Type B pancreatic cell (in vitro differentiated cells): ENCODE results near the gene SPARCL1. TPM values are rescaled to one million over a fixed set of nuclear protein-coding genes. Genes with fewer than 3 reads are reported as not detected.
"Not testable (repeated sequence)": the region's sequence is repeated elsewhere in the genome, so short reads cannot be mapped to it uniquely, and the experiment has no call there.

Source experiments
- DNase-seq: peaks from one replicate; pipeline ENCODE4 v3.0.0; 2021; ENCODE audit warnings: mixed read lengths; ENCODE audit not compliant: unreplicated experiment; ENCODE audit errors: extremely low spot score
- H3K27ac Mint-ChIP-seq: 2 replicates; pipeline ENCODE4 v1.8.0; 2021; ENCODE audit warnings: mild to moderate bottlenecking, mixed read lengths
- H3K27me3 Mint-ChIP-seq: 2 replicates; pipeline ENCODE4 v1.8.0; 2021; ENCODE audit warnings: mixed read lengths
- H3K36me3 Mint-ChIP-seq: 2 replicates; pipeline ENCODE4 v1.8.0; 2021; ENCODE audit warnings: mixed read lengths
- H3K4me1 Mint-ChIP-seq: one replicate; pipeline ENCODE4 v1.8.0; 2021; ENCODE audit warnings: mixed read lengths; ENCODE audit not compliant: unreplicated experiment
- H3K4me3 Mint-ChIP-seq: 2 replicates; pipeline ENCODE4 v1.8.0; 2021; ENCODE audit warnings: mild to moderate bottlenecking, mixed read lengths
- H3K9me3 Mint-ChIP-seq: 2 replicates; pipeline ENCODE4 v1.8.0; 2021; ENCODE audit warnings: mixed read lengths
- total RNA-seq: library from RNA; stranded (reverse); gene quantifications from 2 replicates; pipeline ENCODE4 v1.2.1, GENCODE V29; 2021; ENCODE audit warnings: low replicate concordance
- TF ChIP-seq, protein P1 (sequence below): fragments of 200-600 bp; sonication (generic); conservative IDR thresholded peaks from 2 replicates; pipeline ENCODE4 v1.5.0; 2021; ENCODE audit warnings: antibody characterized with exemption, mild to moderate bottlenecking

Gene SPARCL1
- total RNA-seq, 1 donor from 2014 or later: 11.2 TPM

DNA sequence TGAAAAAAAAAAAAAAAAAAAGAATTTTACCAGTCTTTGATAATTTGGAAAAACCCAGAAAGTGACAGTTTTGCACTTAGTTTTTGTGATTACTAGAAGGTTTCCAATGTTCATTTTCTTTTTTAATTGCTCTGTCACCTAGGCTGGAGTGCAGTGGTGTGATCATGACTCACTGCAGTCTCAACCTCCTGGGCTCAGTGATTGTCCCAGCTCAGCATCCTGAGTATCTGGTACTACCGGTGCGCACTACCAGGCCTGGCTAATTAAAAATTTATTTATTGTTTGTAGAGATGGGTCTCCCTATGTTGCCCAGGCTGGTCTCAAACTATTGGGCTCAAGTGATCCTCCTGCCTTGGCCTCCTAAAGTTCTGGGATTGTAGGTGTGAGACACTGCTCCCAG, 103.5 kb downstream of the SPARCL1 start:
- TF ChIP-seq, protein P1, sequence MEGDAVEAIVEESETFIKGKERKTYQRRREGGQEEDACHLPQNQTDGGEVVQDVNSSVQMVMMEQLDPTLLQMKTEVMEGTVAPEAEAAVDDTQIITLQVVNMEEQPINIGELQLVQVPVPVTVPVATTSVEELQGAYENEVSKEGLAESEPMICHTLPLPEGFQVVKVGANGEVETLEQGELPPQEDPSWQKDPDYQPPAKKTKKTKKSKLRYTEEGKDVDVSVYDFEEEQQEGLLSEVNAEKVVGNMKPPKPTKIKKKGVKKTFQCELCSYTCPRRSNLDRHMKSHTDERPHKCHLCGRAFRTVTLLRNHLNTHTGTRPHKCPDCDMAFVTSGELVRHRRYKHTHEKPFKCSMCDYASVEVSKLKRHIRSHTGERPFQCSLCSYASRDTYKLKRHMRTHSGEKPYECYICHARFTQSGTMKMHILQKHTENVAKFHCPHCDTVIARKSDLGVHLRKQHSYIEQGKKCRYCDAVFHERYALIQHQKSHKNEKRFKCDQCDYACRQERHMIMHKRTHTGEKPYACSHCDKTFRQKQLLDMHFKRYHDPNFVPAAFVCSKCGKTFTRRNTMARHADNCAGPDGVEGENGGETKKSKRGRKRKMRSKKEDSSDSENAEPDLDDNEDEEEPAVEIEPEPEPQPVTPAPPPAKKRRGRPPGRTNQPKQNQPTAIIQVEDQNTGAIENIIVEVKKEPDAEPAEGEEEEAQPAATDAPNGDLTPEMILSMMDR: no peak
- no peak overlapping the region for H3K4me3 Mint-ChIP-seq
- no peaks in the 10 kb centered on the region for H3K9me3 Mint-ChIP-seq
- H3K27ac Mint-ChIP-seq: no peak overlapping the region
- H3K4me1 Mint-ChIP-seq: peaks cover 20% of the 10 kb centered on the region
- DNase-seq: no peak
- H3K36me3 Mint-ChIP-seq: peaks cover 10% of the 10 kb centered on the region
- no peaks in the 10 kb centered on the region for H3K27me3 Mint-ChIP-seq

DNA sequence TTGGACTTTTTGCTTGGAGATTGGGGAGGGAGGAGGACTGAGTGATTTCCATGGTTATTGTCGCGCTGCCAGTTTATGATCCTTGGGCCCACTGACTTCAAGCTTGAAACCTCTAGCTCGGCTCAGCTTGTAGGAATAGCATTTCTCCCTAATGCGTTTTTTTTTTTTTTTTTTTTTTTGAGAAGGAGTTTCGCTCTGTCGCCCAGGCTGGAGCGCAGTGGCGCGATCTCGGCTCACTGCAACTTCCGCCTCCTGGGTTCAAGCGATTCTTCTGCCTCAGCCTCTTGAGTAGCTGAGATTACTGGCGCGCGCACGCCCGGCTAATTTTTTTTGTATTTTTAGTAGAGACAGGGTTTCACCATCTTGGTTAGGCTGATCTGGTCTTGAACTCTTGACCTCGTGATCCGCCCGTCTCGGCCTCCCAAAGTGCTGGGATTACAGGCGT, 105.1 kb downstream of the SPARCL1 start:
- H3K27me3 Mint-ChIP-seq, H3K9me3 Mint-ChIP-seq, DNase-seq, H3K36me3 Mint-ChIP-seq: not testable (repeated sequence)
- Mint-ChIP-seq H3K4me3 (peak overlapping the region; percentile 98), H3K4me1 (peaks cover 20% of the 10 kb centered on the region), H3K27ac (peak overlapping the region; percentile 93)

Other genes starting within 250 kb of the SPARCL1 start
- gene HSD17B13, start 206.5 kb downstream of the SPARCL1 start, total RNA-seq: 0.12 and 0.17 TPM in 2 replicates
- gene HSD17B11, start 138.2 kb downstream of the SPARCL1 start, total RNA-seq: 19.2 and 23.9 TPM in 2 replicates
- gene NUDT9, start 106.8 kb downstream of the SPARCL1 start, total RNA-seq: 26.5 and 27.5 TPM in 2 replicates
- not detected in 2 replicates for gene DSPP, start 79.2 kb upstream of the SPARCL1 start, total RNA-seq
- 0.12 TPM in 1 of 2 replicates, not detected in the other for gene DMP1, start 120.9 kb upstream of the SPARCL1 start, total RNA-seq